Sigmoid colon (tissue), 4 donors: ENCODE results near the gene USP31.

Experiments
- CTCF ChIP-seq, 4 experiments: fragments of 450-650 bp in 3 of 4; fragments of 200-600 bp in 1 of 4; IDR thresholded peaks; one replicate each; pipeline ENCODE4 v1.5.1; 2016 to 2019; ENCODE audit warnings: antibody characterized with exemption in 4 of 4, mild to moderate bottlenecking in 3 of 4, moderate library complexity in 2 of 4
- POLR2A ChIP-seq, 2 donors: fragments of 450-650 bp; IDR thresholded peaks; one replicate each; pipeline ENCODE4 v1.6.1; 2016; ENCODE audit warnings: antibody characterized with exemption in 2 of 2, mild to moderate bottlenecking in 2 of 2, moderate library complexity in 2 of 2
- POLR2AphosphoS5 ChIP-seq, 4 donors: sonication (generic); formaldehyde crosslinking; IDR thresholded peaks; one replicate each; pipeline ENCODE4 v1.6.1; 2017; ENCODE audit warnings: antibody characterized with exemption in 4 of 4

- TF ChIP-seq CTCF (IDR thresholded peaks at IDR 0.05) (peak in 1 of 4 experiments; percentile 39), POLR2AphosphoS5 (IDR thresholded peaks at IDR 0.05) (no peak), POLR2A (IDR thresholded peaks at IDR 0.05) (no peak)
Observed at GRCh38 chr16:23182679-23183542, 33.7 kb upstream of the USP31 start, which contains the start of gene SCNN1G.
